Activated naive CD8-positive, alpha-beta T cell treated with anti-CD3 and anti-CD28 coated beads, Interleukin-2, amount 50 U/mL, for 24 hours (primary cell): ENCODE results near the gene BICRAL.
"Not testable (repeated sequence)": the region's sequence is repeated elsewhere in the genome, so short reads cannot be mapped to it uniquely, and the experiment has no call there.

ENCODE experiments used
- ATAC-seq: fragments of 150-1000 bp; cut with Tn5 transposase; one replicate; pipeline ENCODE4 v1.10.0; 2021
- DNase-seq: peaks from one replicate; pipeline ENCODE4 v3.0.0; 2021
- H3K27ac Mint-ChIP-seq: one replicate; pipeline ENCODE4 v1.8.0; 2021; ENCODE audit warnings: mild to moderate bottlenecking, mixed read lengths
- H3K27me3 Mint-ChIP-seq: one replicate; pipeline ENCODE4 v1.8.0; 2021; ENCODE audit warnings: mixed read lengths
- H3K36me3 Mint-ChIP-seq: one replicate; pipeline ENCODE4 v1.8.0; 2021; ENCODE audit warnings: low read depth, mixed read lengths
- H3K4me1 Mint-ChIP-seq: one replicate; pipeline ENCODE4 v1.8.0; 2021; ENCODE audit warnings: mixed read lengths
- H3K4me3 Mint-ChIP-seq: one replicate; pipeline ENCODE4 v1.8.0; 2021; ENCODE audit warnings: mild to moderate bottlenecking, moderate library complexity, mixed read lengths
- H3K9me3 Mint-ChIP-seq: one replicate; pipeline ENCODE4 v1.8.0; 2021; ENCODE audit warnings: mixed read lengths

Gene BICRAL

GRCh38 chr6:42781796-42782688, at the start of gene BICRAL:
TSS of gene BICRAL (plus strand) at chr6:42782052. CDS start at chr6:42822023, 39,971 bp downstream.
- Mint-ChIP-seq H3K4me3 (peak within 1 kb of the TSS; percentile 94), H3K27me3 (no peaks in the 10 kb centered on the region), H3K36me3 (peaks cover 16% of the 10 kb centered on the region), H3K27ac (peak within 1 kb of the TSS; percentile 100), H3K9me3 (no peaks in the 10 kb centered on the region), H3K4me1 (peaks cover 27% of the 10 kb centered on the region)
- ATAC-seq (peak; percentile 12), DNase-seq (peak; percentile 79)

GRCh38 chr6:42733867-42734481, 47.9 kb upstream of the BICRAL start:
- H3K27ac Mint-ChIP-seq, H3K9me3 Mint-ChIP-seq, H3K27me3 Mint-ChIP-seq, H3K36me3 Mint-ChIP-seq, DNase-seq, ATAC-seq, H3K4me1 Mint-ChIP-seq, H3K4me3 Mint-ChIP-seq: not testable (repeated sequence)

- no peak overlapping the region for H3K27ac Mint-ChIP-seq
- H3K27me3 Mint-ChIP-seq, result no peaks in the 10 kb centered on the region
Observed at GRCh38 chr6:42735976-42736375, 45.9 kb upstream of the BICRAL start.

GRCh38 chr6:42740725-42741124, 41.1 kb upstream of the BICRAL start:
- no peaks in the 10 kb centered on the region for H3K27me3 Mint-ChIP-seq

More at GRCh38 chr6:42735976-42736375, 45.9 kb upstream of the BICRAL start:
- H3K9me3 Mint-ChIP-seq, result no peaks in the 10 kb centered on the region
- DNase-seq (no peak), ATAC-seq (no peak)
- H3K4me3 Mint-ChIP-seq, result no peak overlapping the region
- no peaks in the 10 kb centered on the region for H3K4me1 Mint-ChIP-seq
- no peaks in the 10 kb centered on the region for H3K36me3 Mint-ChIP-seq

GRCh38 chr6:42742116-42742894, 39.5 kb upstream of the BICRAL start:
- no peaks in the 10 kb centered on the region for H3K9me3 Mint-ChIP-seq
- peaks cover 18% of the 10 kb centered on the region for H3K4me1 Mint-ChIP-seq
- no peaks in the 10 kb centered on the region for H3K27me3 Mint-ChIP-seq
- ATAC-seq (no peak), DNase-seq (no peak)
- peaks cover 16% of the 10 kb centered on the region for H3K36me3 Mint-ChIP-seq
- no peak overlapping the region for H3K4me3 Mint-ChIP-seq
- no peak overlapping the region for H3K27ac Mint-ChIP-seq

More at GRCh38 chr6:42740725-42741124, 41.1 kb upstream of the BICRAL start:
- peaks cover 14% of the 10 kb centered on the region for H3K4me1 Mint-ChIP-seq
- no peak overlapping the region for H3K27ac Mint-ChIP-seq
- DNase-seq, result no peak
- H3K36me3 Mint-ChIP-seq, result peaks cover 13% of the 10 kb centered on the region
- H3K9me3 Mint-ChIP-seq, result no peaks in the 10 kb centered on the region
- H3K4me3 Mint-ChIP-seq, result no peak overlapping the region
- ATAC-seq, result no peak

GRCh38 chr6:42744351-42744893, 37.4 kb upstream of the BICRAL start:
- Mint-ChIP-seq H3K4me3 (peak overlapping the region; percentile 95), H3K36me3 (peaks cover 18% of the 10 kb centered on the region), H3K27ac (peak overlapping the region; percentile 52), H3K27me3 (no peaks in the 10 kb centered on the region), H3K9me3 (no peaks in the 10 kb centered on the region), H3K4me1 (peaks cover 36% of the 10 kb centered on the region)
- DNase-seq (no peak), ATAC-seq (no peak)

GRCh38 chr6:42745083-42745639, 36.7 kb upstream of the BICRAL start:
- Mint-ChIP-seq H3K27ac (peak overlapping the region; percentile 96), H3K9me3 (no peaks in the 10 kb centered on the region), H3K4me3 (peak overlapping the region; percentile 95), H3K4me1 (peaks cover 36% of the 10 kb centered on the region), H3K27me3 (no peaks in the 10 kb centered on the region), H3K36me3 (peaks cover 18% of the 10 kb centered on the region)
- ATAC-seq (no peak), DNase-seq (peak; percentile 43)

GRCh38 chr6:42745640-42746462, 36.0 kb upstream of the BICRAL start, which contains the start of gene TBCC:
TSS of gene TBCC (minus strand) at chr6:42746103. CDS start at chr6:42746073, 30 bp downstream.
- Mint-ChIP-seq H3K4me3 (peak within 1 kb of the TSS; percentile 95), H3K4me1 (peaks cover 36% of the 10 kb centered on the region), H3K27me3 (no peaks in the 10 kb centered on the region), H3K36me3 (peaks cover 18% of the 10 kb centered on the region), H3K27ac (peak within 1 kb of the TSS; percentile 96), H3K9me3 (no peaks in the 10 kb centered on the region)
- DNase-seq (peak; percentile 91), ATAC-seq (peak; percentile 75)

- Mint-ChIP-seq H3K27me3 (no peaks in the 10 kb centered on the region), H3K4me1 (peaks cover 41% of the 10 kb centered on the region)
Observed at GRCh38 chr6:42746463-42747391, 35.1 kb upstream of the BICRAL start.

GRCh38 chr6:42748203-42748898, 33.5 kb upstream of the BICRAL start:
- no peaks in the 10 kb centered on the region for H3K9me3 Mint-ChIP-seq

More at GRCh38 chr6:42746463-42747391, 35.1 kb upstream of the BICRAL start:
- peak overlapping the region; percentile 95 for H3K4me3 Mint-ChIP-seq
- no peaks in the 10 kb centered on the region for H3K9me3 Mint-ChIP-seq
- DNase-seq (peak; percentile 86), ATAC-seq (peak; percentile 82)
- peaks cover 18% of the 10 kb centered on the region for H3K36me3 Mint-ChIP-seq
- peak overlapping the region; percentile 96 for H3K27ac Mint-ChIP-seq

GRCh38 chr6:42751055-42751454, 30.8 kb upstream of the BICRAL start:
- no peak overlapping the region for H3K4me3 Mint-ChIP-seq

More at GRCh38 chr6:42748203-42748898, 33.5 kb upstream of the BICRAL start:
- no peak for DNase-seq
- no peaks in the 10 kb centered on the region for H3K27me3 Mint-ChIP-seq
- H3K27ac Mint-ChIP-seq, result peak overlapping the region; percentile 96
- H3K4me1 Mint-ChIP-seq, result peaks cover 38% of the 10 kb centered on the region
- H3K4me3 Mint-ChIP-seq, result peak overlapping the region; percentile 95
- ATAC-seq, result no peak
- peaks cover 18% of the 10 kb centered on the region for H3K36me3 Mint-ChIP-seq

GRCh38 chr6:42754759-42755158, 27.1 kb upstream of the BICRAL start:
- H3K4me3 Mint-ChIP-seq, result no peak overlapping the region
- H3K27me3 Mint-ChIP-seq, result no peaks in the 10 kb centered on the region
- DNase-seq, result no peak
- no peak overlapping the region for H3K27ac Mint-ChIP-seq
- no peak for ATAC-seq
- H3K4me1 Mint-ChIP-seq, result peaks cover 4% of the 10 kb centered on the region
- H3K36me3 Mint-ChIP-seq, result peaks cover 8% of the 10 kb centered on the region
- no peaks in the 10 kb centered on the region for H3K9me3 Mint-ChIP-seq

More at GRCh38 chr6:42751055-42751454, 30.8 kb upstream of the BICRAL start:
- Mint-ChIP-seq H3K36me3 (peaks cover 5% of the 10 kb centered on the region), H3K27ac (no peak overlapping the region), H3K9me3 (no peaks in the 10 kb centered on the region), H3K27me3 (no peaks in the 10 kb centered on the region), H3K4me1 (peaks cover 24% of the 10 kb centered on the region)
- no peak for ATAC-seq
- DNase-seq, result no peak
